HG03097 (cell line): ENCODE measurements around the gene LRRC10.

Experiments used
- ATAC-seq: cut with Tn5 transposase; IDR thresholded peaks from one replicate; pipeline ENCODE4 v1.9.1; 2021; ENCODE audit not compliant: unreplicated experiment, low FRiP score

LRRC10 gene

GRCh38 chr12:69610729-69611128 lies at the start of gene LRRC10:
Gene LRRC10, minus strand, starts transcription at chr12:69610907. Its CDS starts 69 bp downstream, at chr12:69610838.
- no peak for ATAC-seq

GRCh38 chr12:69660164-69660863 lies 49.6 kb upstream of the LRRC10 start:
- no peak for ATAC-seq

GRCh38 chr12:69658203-69658602 lies 47.5 kb upstream of the LRRC10 start:
- ATAC-seq = no peak

- ATAC-seq = no peak
These were observed 46.9 kb upstream of the LRRC10 start for GRCh38 chr12:69657376-69658137.

GRCh38 chr12:69655616-69656340 lies 45.1 kb upstream of the LRRC10 start:
- no peak for ATAC-seq

GRCh38 chr12:69653703-69654102 lies 43.0 kb upstream of the LRRC10 start:
- ATAC-seq = no peak

GRCh38 chr12:69651922-69652321 lies 41.2 kb upstream of the LRRC10 start:
- no peak for ATAC-seq

- no peak for ATAC-seq
These were observed 38.8 kb upstream of the LRRC10 start for GRCh38 chr12:69649529-69649928.

GRCh38 chr12:69648476-69648875 lies 37.8 kb upstream of the LRRC10 start:
- ATAC-seq = no peak

GRCh38 chr12:69647178-69647577 lies 36.5 kb upstream of the LRRC10 start:
- ATAC-seq = no peak

GRCh38 chr12:69645031-69645430 lies 34.3 kb upstream of the LRRC10 start:
- no peak for ATAC-seq

- ATAC-seq = no peak
These were observed 33.8 kb upstream of the LRRC10 start for GRCh38 chr12:69644511-69644910.

- ATAC-seq = no peak
These were observed 31.8 kb upstream of the LRRC10 start for GRCh38 chr12:69642531-69642930.

- no peak for ATAC-seq
These were observed 30.8 kb upstream of the LRRC10 start for GRCh38 chr12:69641546-69641945.

GRCh38 chr12:69639400-69640016 lies 28.8 kb upstream of the LRRC10 start:
- ATAC-seq = no peak

- no peak for ATAC-seq
These were observed 22.4 kb upstream of the LRRC10 start for GRCh38 chr12:69633061-69633460.

- ATAC-seq = no peak
These were observed 19.5 kb upstream of the LRRC10 start for GRCh38 chr12:69630191-69630590.

GRCh38 chr12:69627501-69627900 lies 16.8 kb upstream of the LRRC10 start:
- no peak for ATAC-seq

GRCh38 chr12:69623970-69624369 lies 13.3 kb upstream of the LRRC10 start:
- ATAC-seq = no peak

GRCh38 chr12:69621551-69621950 lies 10.8 kb upstream of the LRRC10 start:
- no peak for ATAC-seq

GRCh38 chr12:69620921-69621320 lies 10.2 kb upstream of the LRRC10 start:
- no peak for ATAC-seq
